Measurements from ENCODE around the gene PKM.
"Not testable (repeated sequence)": the region's sequence is repeated elsewhere in the genome, so short reads cannot be mapped to it uniquely, and the experiment has no call there.

PKM gene

GRCh38 chr15:72175186-72176044 is 55.6 kb downstream of the PKM start:
- DNase-seq = peak; percentile 17

GRCh38 chr15:72174551-72175165 is 56.3 kb downstream of the PKM start:
- DNase-seq = no peak

GRCh38 chr15:72173864-72174550 is 57.0 kb downstream of the PKM start:
- DNase-seq = no peak

GRCh38 chr15:72173401-72173800 is 57.6 kb downstream of the PKM start:
- DNase-seq = no peak

- DNase-seq = no peak
Observed at GRCh38 chr15:72172796-72173195, 58.2 kb downstream of the PKM start.

GRCh38 chr15:72171978-72172377 is 59.0 kb downstream of the PKM start:
- not testable (repeated sequence) for DNase-seq

- DNase-seq = no peak
Observed at GRCh38 chr15:72170691-72171090, 60.3 kb downstream of the PKM start.

GRCh38 chr15:72169921-72170611 is 60.9 kb downstream of the PKM start:
- DNase-seq = no peak

- DNase-seq = no peak
Observed at GRCh38 chr15:72169236-72169920, 61.6 kb downstream of the PKM start.

- DNase-seq = peak; percentile 4
Observed at GRCh38 chr15:72168808-72169190, 62.2 kb downstream of the PKM start.

- peak; percentile 72 for DNase-seq
Observed at GRCh38 chr15:72168131-72168807, 62.7 kb downstream of the PKM start.

GRCh38 chr15:72167445-72167844 is 63.5 kb downstream of the PKM start:
- no peak for DNase-seq

- no peak for DNase-seq
Observed at GRCh38 chr15:72166716-72167417, 64.1 kb downstream of the PKM start.

- peak; percentile 11 for DNase-seq
Observed at GRCh38 chr15:72163719-72164118, 67.3 kb downstream of the PKM start.

- no peak for DNase-seq
Observed at GRCh38 chr15:72162569-72162968, 68.4 kb downstream of the PKM start.

GRCh38 chr15:72161361-72162132 is 69.4 kb downstream of the PKM start:
- no peak for DNase-seq

GRCh38 chr15:72160696-72161245 is 70.2 kb downstream of the PKM start:
- no peak for DNase-seq

GRCh38 chr15:72156928-72157327 is 74.1 kb downstream of the PKM start:
- DNase-seq = no peak

GRCh38 chr15:72155635-72156616 is 75.1 kb downstream of the PKM start:
- peak; percentile 82 for DNase-seq
